NCI-H510A treated with DMSO at 0.1 percent for 48 hours (cell line): ENCODE measurements around the gene XXYLT1.

Source experiments
- DNase-seq: peaks from one replicate; lab custom pipeline; 2025; lab: John Stamatoyannopoulos, UW

The XXYLT1 gene

DNA sequence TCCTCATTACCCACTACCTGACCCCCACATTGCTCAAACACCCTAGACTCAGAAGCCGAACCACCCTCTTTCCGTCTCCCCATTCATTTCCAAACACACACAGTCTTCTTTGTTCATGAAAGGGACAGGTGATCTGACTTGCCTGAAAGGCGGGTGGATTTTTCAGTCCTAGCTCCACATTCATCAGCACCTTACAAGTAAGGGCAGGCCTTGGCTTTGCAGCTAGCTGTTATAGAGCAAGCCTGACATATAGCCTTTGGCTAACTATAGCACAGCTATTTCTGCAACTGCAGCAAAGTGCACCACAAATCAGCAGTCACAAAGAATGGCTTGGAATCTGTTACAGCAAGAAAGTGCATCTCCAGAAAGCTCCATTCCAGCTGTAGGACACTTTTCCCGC lies 139.8 kb downstream of the XXYLT1 start:
- no peak for DNase-seq

DNA sequence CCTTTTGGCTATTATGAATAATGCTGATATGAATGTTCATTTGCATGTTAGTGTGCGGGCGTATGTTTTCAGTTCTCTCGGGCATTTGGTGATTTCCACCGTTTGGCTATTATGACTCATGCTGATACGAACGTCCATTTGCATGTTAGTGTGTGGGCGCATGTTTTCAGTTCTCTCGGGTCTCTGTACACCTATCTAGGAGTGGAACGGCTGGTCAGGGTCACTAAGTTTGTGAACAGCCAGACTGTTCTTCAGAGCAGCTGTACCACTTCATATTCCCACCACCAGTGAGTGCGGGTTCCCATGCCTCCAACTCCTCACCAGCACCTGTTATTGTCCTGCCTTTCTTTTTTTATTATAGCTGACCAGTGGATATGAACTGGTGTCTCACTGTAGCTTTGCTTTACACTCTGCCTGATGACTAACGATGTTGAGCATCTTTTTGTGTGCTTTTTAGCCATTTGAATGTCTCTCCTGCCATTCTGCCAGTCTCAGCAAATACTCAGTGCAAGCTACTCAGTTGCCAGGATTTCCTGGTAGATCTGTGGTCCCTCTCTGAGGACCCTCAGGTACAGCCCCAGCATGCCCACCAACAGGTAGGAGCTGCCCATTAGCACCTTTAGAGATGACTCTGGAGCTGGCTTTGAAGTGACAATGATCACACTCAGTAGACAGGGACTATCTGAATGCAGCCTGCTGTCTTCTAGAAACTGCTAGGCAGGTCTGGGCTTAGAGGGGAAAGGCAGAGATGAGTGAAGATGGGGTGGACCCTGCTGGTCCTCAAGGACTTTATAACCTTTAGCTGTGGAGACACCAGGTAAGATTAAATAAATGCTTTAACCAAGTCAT lies 141.1 kb downstream of the XXYLT1 start:
- no peak for DNase-seq

DNA sequence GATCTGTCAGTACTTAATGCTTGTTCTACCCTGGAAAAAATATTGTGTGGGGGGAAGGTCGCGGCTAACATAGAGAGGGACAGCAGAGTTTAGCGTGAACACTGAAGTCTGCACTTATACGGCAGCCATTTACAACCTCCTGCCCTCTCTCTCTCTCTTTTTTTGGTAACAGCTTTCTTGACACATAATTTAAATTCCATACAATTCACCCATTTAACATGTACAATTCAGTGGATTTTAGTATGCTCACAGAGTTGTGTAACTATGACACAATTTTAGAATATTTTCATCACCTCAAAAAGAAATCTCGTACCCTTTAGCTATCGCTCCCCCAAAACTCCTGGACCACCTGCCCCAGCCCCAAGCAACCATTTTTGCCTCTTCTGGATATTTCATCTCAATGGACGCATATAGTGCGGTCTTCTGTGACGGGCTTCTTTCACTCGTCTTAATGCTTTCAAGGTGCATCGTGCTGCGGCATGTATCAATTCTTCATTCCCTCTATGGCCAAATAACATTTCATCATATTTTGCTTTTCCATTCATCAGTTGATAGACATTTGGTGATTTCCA lies 141.8 kb downstream of the XXYLT1 start:
- no peak for DNase-seq

DNA sequence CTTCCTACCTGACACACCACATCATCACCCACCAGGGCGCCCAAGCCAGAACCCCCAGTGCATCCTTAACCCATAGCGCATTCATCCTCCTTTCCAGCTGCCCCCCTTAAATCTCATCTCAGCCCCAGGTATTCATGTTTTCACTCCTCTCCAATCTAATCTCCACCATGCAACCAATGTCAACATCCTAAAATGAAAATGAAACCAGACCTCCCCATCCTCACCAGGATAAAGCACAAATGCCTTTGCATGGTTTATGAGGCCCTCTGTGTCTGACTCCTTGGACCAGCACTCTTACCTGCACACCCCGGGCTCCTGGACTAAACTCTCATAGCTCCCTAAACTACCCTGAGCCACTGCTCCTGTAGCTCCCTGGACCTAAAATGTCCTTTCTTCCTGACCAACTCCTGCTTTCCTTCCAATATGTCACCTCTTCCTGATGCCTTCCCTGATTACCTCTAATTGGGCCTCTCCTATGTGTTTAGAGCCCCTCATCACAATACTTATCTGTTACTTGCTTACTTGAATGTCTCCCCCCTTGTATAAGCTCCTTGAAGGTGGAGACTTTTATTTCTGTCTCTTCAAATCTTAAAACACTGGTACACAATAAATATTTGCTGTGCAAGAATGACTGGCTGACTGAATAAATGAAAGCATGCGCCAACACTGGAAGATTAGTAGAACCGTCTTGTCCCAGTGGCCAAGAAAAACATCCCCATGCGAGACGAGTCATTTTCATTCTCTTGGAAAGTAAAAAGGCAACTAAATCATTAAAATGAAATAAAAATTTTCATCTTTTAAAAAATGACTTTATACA lies 142.5 kb downstream of the XXYLT1 start:
- no peak for DNase-seq

- DNase-seq = no peak
These were observed 144.8 kb downstream of the XXYLT1 start for GRCh38 chr3:195126056-195126605.

- DNase-seq = no peak
These were observed 145.3 kb downstream of the XXYLT1 start for GRCh38 chr3:195125646-195126045.

DNA sequence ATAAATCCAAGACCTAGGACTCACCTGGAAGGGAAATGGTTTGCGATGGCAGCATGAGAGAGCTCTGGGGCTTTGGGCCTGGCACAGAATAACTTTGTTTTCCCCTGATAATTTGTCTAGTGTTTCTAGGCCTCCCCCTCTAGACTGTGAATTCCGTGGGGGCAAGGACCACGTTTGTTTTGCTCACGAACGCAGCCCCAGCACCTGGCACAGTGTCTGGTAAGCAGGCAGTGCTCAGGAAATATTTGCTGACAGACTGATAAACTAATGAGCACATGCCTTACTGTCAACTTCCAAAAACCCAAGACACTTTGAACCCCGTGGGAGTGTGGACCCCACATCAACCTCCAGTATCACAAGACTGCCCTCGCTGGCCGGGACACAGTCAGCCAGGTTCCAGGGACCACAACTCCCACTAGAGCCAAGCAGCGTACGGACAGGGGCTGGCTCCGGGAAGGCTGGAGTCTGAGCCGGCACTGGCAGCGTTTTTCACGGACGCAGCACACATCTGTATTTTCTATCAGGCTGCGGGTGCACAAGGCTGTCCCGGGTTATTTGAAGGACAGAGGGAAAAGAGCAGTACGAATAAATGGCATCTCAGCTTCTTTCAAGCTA lies 146.5 kb downstream of the XXYLT1 start:
- no peak for DNase-seq

GRCh38 chr3:195123281-195123691 lies 147.7 kb downstream of the XXYLT1 start:
- no peak for DNase-seq

DNA sequence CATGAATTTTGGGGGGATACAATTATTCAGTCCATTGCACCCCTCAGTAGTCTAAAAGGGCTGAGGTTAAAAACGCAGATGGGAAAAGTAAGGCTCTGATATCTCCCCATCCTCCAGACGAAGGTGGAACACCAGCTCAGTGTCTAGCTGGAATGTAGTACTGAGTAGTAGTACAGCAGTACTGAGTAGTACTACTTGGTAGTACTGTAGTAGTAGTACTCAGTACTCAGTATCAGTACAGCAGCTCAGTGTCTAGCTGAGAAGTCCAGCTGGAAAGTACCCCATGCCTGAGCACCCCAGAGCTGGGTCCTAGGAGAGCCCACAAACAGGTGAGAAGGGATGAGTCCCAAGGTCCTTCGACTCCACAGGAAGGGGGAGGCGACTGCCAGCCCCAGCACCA lies 148.7 kb downstream of the XXYLT1 start:
- DNase-seq = no peak

DNA sequence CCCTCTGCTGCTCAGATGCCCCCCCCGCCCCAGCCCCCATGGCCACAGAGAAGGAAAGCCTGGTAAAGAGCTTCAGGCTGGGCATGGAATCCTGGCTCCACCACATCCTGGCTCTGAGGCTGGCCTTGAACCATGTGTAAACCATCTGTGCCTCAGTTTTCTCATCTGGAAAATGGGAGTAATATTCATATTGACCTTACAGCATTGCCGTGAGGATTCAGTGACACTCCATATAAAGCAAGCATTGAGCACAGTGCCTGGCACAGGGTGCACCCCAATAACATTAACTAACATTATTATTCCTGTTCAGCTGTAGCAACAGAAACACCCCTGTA lies 150.7 kb downstream of the XXYLT1 start:
- no peak for DNase-seq

- DNase-seq = no peak
These were observed 151.3 kb downstream of the XXYLT1 start for GRCh38 chr3:195119461-195120266.

DNA sequence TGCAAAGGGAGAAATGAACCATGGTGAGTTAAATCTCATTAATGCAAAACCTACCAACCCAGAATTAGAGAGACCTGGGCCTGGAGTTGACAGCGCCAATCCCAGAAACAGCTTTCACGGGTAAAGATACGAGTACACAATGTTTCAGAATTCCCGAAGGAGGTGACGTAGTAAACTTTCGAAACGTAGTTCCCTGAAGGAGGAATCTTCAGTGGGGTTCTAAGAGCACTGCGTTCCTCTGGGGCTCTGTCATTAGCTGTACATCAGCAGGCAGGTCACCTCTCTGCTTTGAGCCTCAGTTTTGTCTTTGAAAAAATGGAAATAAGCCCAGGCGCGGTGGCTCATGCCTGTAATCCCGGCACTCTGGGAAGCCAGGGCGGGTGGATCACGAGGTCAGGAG lies 152.3 kb downstream of the XXYLT1 start:
- DNase-seq = no peak

DNA sequence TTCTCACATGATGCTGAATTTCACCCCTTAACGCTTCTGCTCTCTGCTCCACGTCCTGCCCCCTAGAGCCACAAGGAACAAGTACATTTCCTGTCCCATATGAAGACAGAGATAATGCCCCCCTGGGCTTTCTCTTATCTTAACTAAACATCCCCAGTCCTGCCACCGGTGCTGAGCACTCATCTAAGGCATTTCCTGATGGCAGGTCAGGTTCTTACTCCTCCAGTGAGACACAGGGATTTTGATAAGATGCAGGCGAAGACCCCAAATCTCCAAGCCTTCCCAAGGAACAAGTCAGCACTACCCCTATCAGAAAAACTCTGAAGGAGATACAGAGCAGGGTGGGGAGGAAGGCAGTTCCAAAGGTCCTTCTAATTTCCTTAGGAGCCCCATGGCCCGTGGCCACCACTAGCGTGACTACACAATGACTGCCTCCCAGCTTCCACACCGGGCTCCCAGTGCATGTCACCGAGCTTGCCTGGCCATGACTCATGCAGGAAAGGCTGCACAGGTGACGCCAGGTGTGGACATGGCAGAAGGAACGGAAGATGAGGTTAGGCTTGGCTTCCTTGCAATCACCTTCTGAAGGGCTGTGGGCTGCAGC lies 152.9 kb downstream of the XXYLT1 start:
- DNase-seq = no peak

DNA sequence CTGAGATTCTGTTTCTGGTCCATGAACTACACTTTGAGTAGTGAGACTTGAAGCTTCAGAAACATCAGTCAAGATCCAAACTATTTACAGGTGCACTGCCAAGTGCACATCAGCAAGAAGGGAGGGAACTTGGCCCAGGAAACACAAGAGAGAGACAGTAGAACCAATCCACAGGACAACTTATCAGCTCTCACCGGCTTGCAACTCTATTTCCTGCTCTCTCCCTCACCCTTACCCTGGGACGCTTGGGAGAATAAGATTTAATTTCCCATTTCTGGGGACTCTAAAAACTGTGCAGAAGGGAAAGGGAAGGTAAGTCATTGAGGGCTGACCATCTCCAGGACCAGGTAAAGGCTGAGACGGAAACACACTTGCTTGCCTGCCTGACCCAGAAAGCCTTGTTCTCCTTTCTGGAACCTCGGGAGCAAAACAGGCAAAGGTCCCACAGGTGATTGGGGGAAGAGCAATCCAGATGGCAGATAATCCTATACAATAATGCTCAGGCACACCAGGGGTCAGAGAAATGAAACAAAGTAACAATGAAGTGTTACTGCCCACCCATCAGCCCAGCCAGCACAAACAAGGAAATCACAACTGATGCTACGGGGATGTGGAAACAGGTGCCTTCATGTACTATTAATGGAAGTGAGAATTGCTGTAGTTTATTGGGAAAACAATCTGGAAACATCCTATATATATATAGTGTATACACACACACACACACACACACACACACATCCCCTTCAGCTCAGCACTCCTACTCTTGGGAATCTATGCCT lies 154.4 kb downstream of the XXYLT1 start:
- DNase-seq = no peak

DNA sequence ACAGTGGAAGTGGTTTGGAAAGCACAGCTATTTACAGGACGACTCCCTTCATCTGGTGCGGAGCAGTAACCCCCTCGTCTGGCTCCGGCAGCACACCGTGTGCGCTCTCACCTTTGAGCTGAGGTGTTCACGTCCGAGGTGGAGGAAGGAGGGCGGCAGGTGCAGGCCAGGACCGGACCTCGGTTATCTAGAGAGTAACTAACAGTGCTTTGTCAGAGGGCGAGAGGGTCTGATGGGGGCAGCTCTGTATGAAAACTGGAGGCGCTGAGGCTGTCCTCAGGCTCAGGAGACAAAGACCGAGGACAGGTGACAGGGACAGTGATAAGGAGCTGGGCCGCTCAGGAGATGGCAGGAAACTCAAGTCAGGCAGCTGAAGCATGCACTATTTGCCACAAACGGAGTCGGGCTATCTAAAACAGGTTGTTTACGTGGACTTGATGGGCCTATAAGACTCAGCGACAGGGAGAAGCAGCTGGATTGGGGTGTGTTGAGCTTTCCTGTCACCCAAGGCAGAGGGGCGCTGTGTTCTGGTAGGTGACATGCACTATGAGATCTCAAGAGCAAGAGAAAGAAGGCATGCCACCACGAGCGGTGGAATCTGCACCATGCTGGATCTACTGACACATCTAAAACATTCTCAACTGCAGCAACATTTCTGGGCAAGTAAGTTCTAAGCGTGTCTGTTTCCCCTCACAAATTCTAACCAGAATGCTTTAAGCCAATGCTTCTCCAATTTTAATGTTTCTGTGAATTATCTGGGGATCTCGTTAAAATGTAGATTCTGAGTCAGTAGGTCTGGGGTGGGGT lies 155.2 kb downstream of the XXYLT1 start:
- no peak for DNase-seq

DNA sequence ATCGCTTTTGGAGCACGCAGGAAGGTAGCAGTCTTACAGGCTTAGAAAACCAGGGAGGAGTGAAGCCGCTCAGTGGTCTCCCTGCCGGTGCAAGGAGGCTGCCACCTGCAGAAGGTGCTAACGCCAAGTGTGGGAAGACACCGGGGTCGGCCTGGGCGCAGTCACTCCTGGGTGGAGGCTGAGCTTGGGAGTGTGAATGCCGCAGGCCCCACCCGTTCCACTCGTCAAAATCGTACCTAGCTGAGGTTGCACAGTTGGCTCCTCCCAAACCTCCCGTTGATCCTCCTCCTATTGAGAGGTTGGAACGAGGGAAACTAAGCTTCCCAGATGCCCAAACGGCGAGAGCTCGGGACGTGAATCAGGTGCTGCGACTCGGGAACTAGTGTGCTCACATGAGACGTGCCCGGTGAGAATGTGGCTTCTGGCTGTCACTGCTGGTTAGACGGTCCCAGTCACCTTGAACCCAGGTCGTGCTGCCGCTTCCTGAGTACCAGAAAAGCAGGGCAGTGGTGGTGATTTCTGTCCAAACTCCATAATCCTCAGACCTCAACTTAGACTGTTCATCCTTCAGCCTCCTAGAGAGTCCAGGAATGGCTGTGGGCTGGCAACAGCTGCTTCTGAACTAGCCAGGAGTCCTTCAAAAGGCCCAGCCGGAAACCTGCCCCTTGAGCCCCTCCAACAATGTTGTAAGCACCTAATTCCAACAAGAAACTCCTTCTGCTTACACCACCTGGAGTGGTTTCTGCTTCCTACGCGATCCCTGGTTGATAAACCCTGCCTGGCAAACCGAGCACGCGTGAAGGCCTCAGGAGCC lies 156.0 kb downstream of the XXYLT1 start:
- DNase-seq = no peak

- no peak for DNase-seq
These were observed 157.2 kb downstream of the XXYLT1 start for GRCh38 chr3:195113536-195114425.
